A549 (cell line): ENCODE data around the gene ABHD3. TPM values are rescaled to one million over a fixed set of nuclear protein-coding genes. Genes with fewer than 3 reads are reported as not detected.

Experiments
- ATAC-seq, 2 experiments: fragments of 200-7000 bp in 1 of 2; fragments of >200 bp in 1 of 2; cut with Nextera tagmentation in 1 of 2; cut with Tn5 transposase in 1 of 2; 3 replicates each; pipeline versions ENCODE4 v1.8.0 to v1.9.1; 2018 to 2020; ENCODE audit warnings: mild to moderate bottlenecking in 1 of 2, moderate library complexity in 1 of 2
- CTCF ChIA-PET: fragments of 300-600 bp; sonication (Branson Sonifier 250); formaldehyde crosslinking; extraction: SDS; loops from one replicate; lab custom pipeline; 2021; ENCODE audit warnings: antibody characterized with exemption, inconsistent platforms; lab: Yijun Ruan, JAX
- POLR2A ChIA-PET: fragments of 350-600 bp; formaldehyde crosslinking; extraction: SDS; loops from one replicate; lab custom pipeline; 2021; ENCODE audit warnings: antibody characterized with exemption, inconsistent platforms; lab: Yijun Ruan, JAX
- DNase-seq, 2 experiments: peaks; one replicate each; pipeline versions ENCODE4 v3.0.0 to v3.0.0-alpha.2; 2011 to 2016; ENCODE audit warnings: low read depth in 1 of 2, low spot score in 1 of 2
- FAIRE-seq: peaks from 2 replicates; lab custom pipeline; 2011; peaks lifted over from hg19 to GRCh38; lab: Jason Lieb, UNC
- H3K27ac ChIP-seq, 2 experiments: fragments of >200 bp; sonication (Bioruptor Twin); formaldehyde crosslinking; 3 replicates each; pipeline ENCODE4 v1.5.1; 2016 to 2017
- H3K4me1 ChIP-seq: fragments of >200 bp; sonication (Bioruptor Twin); formaldehyde crosslinking; 3 replicates; pipeline ENCODE4 v1.6.1; 2016
- H3K4me2 ChIP-seq: fragments of >200 bp; sonication (Bioruptor Twin); formaldehyde crosslinking; 3 replicates; pipeline ENCODE4 v1.6.1; 2016
- H3K4me3 ChIP-seq: fragments of >200 bp; sonication (Bioruptor Twin); formaldehyde crosslinking; 3 replicates; pipeline ENCODE4 v1.5.1; 2016
- H3K9me3 ChIP-seq: fragments of >200 bp; sonication (Bioruptor Twin); formaldehyde crosslinking; 3 replicates; pipeline ENCODE4 v1.6.1; 2016
- BCL3 ChIP-seq: fragments of >200 bp; sonication (Bioruptor Twin); formaldehyde crosslinking; IDR thresholded peaks from 3 replicates; pipeline ENCODE4 v1.6.1; 2016
- BHLHE40 ChIP-seq: IDR thresholded peaks from 2 replicates; pipeline ENCODE4 v1.6.1; 2012; ENCODE audit warnings: low read depth, low read length, inconsistent platforms
- CBX2 ChIP-seq: fragments of 200-600 bp; sonication (generic); IDR thresholded peaks from 2 replicates; pipeline ENCODE4 v1.6.1; 2016; ENCODE audit warnings: low read depth, mild to moderate bottlenecking, borderline replicate concordance
- CBX8 ChIP-seq: fragments of 200-600 bp; sonication (generic); IDR thresholded peaks from 2 replicates; pipeline ENCODE4 v1.6.1; 2016
- CHD2 ChIP-seq: fragments of 150-350 bp; IDR thresholded peaks from 2 replicates; pipeline ENCODE4 v1.6.1; 2014; ENCODE audit warnings: low read length; ENCODE audit not compliant: partially characterized antibody
- CHD4 ChIP-seq: fragments of 200-600 bp; sonication (generic); IDR thresholded peaks from 2 replicates; pipeline ENCODE4 v1.6.1; 2016; ENCODE audit warnings: antibody characterized with exemption, mild to moderate bottlenecking, borderline replicate concordance
- EHMT2 ChIP-seq: fragments of 200-600 bp; sonication (generic); IDR thresholded peaks from 2 replicates; pipeline ENCODE4 v1.6.1; 2016; ENCODE audit warnings: antibody characterized with exemption, low read depth, mild to moderate bottlenecking, moderate library complexity
- EP300 ChIP-seq, 2 experiments: fragments of >200 bp; sonication (Bioruptor Twin); formaldehyde crosslinking; IDR thresholded peaks; 2 replicates in 1 of 2; 3 replicates in 1 of 2; pipeline ENCODE4 v1.6.1; 2016 to 2017
- ESRRA ChIP-seq: fragments of 150-350 bp; IDR thresholded peaks from 2 replicates; pipeline ENCODE4 v1.6.1; 2014; ENCODE audit warnings: mild to moderate bottlenecking, low read length, borderline replicate concordance
- FOSL2 ChIP-seq, 2 experiments: fragments of 450-650 bp in 1 of 2; fragments of >200 bp in 1 of 2; sonication (Bioruptor Twin) in 1 of 2; formaldehyde crosslinking; IDR thresholded peaks; 2 replicates each; pipeline versions ENCODE4 v1.5.0 to v1.6.1; 2016 to 2020; ENCODE audit warnings: mild to moderate bottlenecking in 1 of 2, moderate library complexity in 1 of 2
- FOXS1 ChIP-seq: fragments of 250-450 bp; sonication (Bioruptor Pico); IDR thresholded peaks from 2 replicates; pipeline ENCODE4 v1.5.0; 2020; ENCODE audit warnings: mild to moderate bottlenecking, moderate library complexity
- GATA3 ChIP-seq: IDR thresholded peaks from 2 replicates; pipeline ENCODE4 v1.6.1; 2012; ENCODE audit warnings: borderline replicate concordance
- JUN ChIP-seq, 2 experiments: fragments of >200 bp; sonication (Bioruptor Twin); formaldehyde crosslinking; IDR thresholded peaks; 2 replicates in 1 of 2; 3 replicates in 1 of 2; pipeline ENCODE4 v1.6.1; 2016 to 2017
- KDM1A ChIP-seq: fragments of 200-600 bp; sonication (generic); IDR thresholded peaks from 2 replicates; pipeline ENCODE4 v1.6.1; 2016; ENCODE audit warnings: low read depth, mild to moderate bottlenecking
- KDM5A ChIP-seq: fragments of 200-600 bp; sonication (generic); IDR thresholded peaks from 2 replicates; pipeline ENCODE4 v1.6.1; 2016; ENCODE audit warnings: antibody characterized with exemption, mild to moderate bottlenecking
- MAFK ChIP-seq: fragments of 450-650 bp; IDR thresholded peaks from 2 replicates; pipeline ENCODE4 v1.6.1; 2014; ENCODE audit not compliant: partially characterized antibody
- MAX ChIP-seq: IDR thresholded peaks from 2 replicates; pipeline ENCODE4 v1.6.1; 2012
- MAZ ChIP-seq: fragments of 150-350 bp; IDR thresholded peaks from 2 replicates; pipeline ENCODE4 v1.6.1; 2014; ENCODE audit warnings: antibody characterized with exemption, low read depth, low read length, borderline replicate concordance
- MYC ChIP-seq: IDR thresholded peaks from 2 replicates; pipeline ENCODE4 v1.6.1; 2012; ENCODE audit warnings: mild to moderate bottlenecking, inconsistent platforms, low read length, improper control_type of control experiment, borderline replicate concordance
- NFE2L2 ChIP-seq: fragments of 150-350 bp; conservative IDR thresholded peaks from 2 replicates; pipeline ENCODE4 v1.6.1; 2014; ENCODE audit warnings: low read length
- NPAS2 ChIP-seq: fragments of 250-450 bp; sonication (Bioruptor Pico); IDR thresholded peaks from 2 replicates; pipeline ENCODE4 v1.8.0; 2022; ENCODE audit warnings: mild to moderate bottlenecking, moderate library complexity, borderline replicate concordance
- POLR2A ChIP-seq: IDR thresholded peaks from 2 replicates; pipeline ENCODE4 v1.6.1; 2012; ENCODE audit warnings: mild to moderate bottlenecking, low read length
- RAD21 ChIP-seq, 2 experiments: fragments of >200 bp in 1 of 2; sonication (Bioruptor Twin) in 1 of 2; formaldehyde crosslinking in 1 of 2; IDR thresholded peaks in 1 of 2; conservative IDR thresholded peaks in 1 of 2; 2 replicates in 1 of 2; 3 replicates in 1 of 2; pipeline ENCODE4 v1.6.1; 2012 to 2018; ENCODE audit warnings: inconsistent platforms in 1 of 2
- RARB ChIP-seq: fragments of 250-450 bp; sonication (Bioruptor Pico); IDR thresholded peaks from 2 replicates; pipeline ENCODE4 v1.8.0; 2021; ENCODE audit warnings: mild to moderate bottlenecking, moderate library complexity
- SMC3 ChIP-seq: fragments of >200 bp; sonication (Bioruptor Twin); formaldehyde crosslinking; IDR thresholded peaks from 3 replicates; pipeline ENCODE4 v1.6.1; 2018; ENCODE audit warnings: inconsistent platforms
- ZC3H11A ChIP-seq: fragments of 450-650 bp; IDR thresholded peaks from 2 replicates; pipeline ENCODE4 v1.6.1; 2014; ENCODE audit warnings: antibody characterized with exemption, mild to moderate bottlenecking
- ZFP36 ChIP-seq: fragments of 450-650 bp; IDR thresholded peaks from 2 replicates; pipeline ENCODE4 v1.6.1; 2014; ENCODE audit warnings: borderline replicate concordance; ENCODE audit not compliant: partially characterized antibody
- ZNF302 ChIP-seq: fragments of 250-450 bp; sonication (Bioruptor Pico); IDR thresholded peaks from 2 replicates; pipeline ENCODE4 v1.9.0; 2021; ENCODE audit warnings: inconsistent platforms, mild to moderate bottlenecking, moderate library complexity
- ZSCAN20 ChIP-seq: fragments of 250-450 bp; sonication (Bioruptor Pico); IDR thresholded peaks from 2 replicates; pipeline ENCODE4 v1.8.0; 2022; ENCODE audit warnings: mild to moderate bottlenecking, moderate library complexity
- WGBS: methylation state at CpG from one replicate; pipeline ENCODE4 v1.1.6; 2017; ENCODE audit errors: missing lambda C conversion rate; 5-methylcytosine and 5-hydroxymethylcytosine counted together
- polyA plus RNA-seq, 4 experiments: library from polyadenylated mRNA; depleted of rRNA in 3 of 4; stranded (reverse); fragments of >200 nt; fragmentation: RNase III in 1 of 4; extraction: RNeasy Plus Mini Kit Qiagen cat#74134 plus additional on column Dnase treatment in 1 of 4; gene quantifications; 2 replicates in 3 of 4; 3 replicates in 1 of 4; pipeline ENCODE4 v1.2.3, GENCODE V29; 2011 to 2017
- TF ChIP-seq, protein P1 (sequence below): fragments of 250-450 bp; sonication (Bioruptor Pico); IDR thresholded peaks from 2 replicates; pipeline ENCODE4 v1.5.0; 2021; ENCODE audit warnings: mild to moderate bottlenecking, moderate library complexity, borderline replicate concordance

ABHD3 gene
- polyA plus RNA-seq, 2 of the 4 experiments (the other 2 are of a cell fraction), result 24.4 to 28.0 TPM

DNA sequence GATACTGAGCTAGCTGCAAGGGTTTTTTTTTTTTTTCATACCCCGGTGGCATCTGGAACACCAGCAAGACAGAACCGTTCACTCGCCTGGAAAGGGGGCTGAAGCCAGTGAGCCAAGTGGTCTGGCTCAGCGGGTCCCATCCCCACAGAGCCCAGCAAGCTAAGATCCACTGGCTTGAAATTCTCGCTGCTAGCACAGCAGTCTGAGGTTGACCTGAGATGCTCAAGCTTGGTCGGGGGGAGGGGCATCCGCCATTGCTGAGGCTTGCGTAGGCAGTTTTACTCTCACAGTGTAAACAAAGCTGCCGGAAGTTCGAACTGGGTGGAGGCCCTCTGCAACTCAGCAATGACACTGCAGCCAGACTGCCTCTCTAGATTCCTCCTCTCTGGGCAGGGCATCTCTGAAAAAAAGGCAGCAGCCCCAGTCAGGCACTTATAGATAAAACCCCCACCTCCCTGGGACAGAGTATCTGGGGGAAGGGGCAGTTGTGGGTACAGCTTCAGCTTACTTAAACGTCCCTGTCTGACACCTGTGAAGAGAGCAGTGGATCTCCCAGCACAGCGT, 31.0 kb upstream of the ABHD3 start:
- Histone ChIP-seq H3K4me3 (no peak overlapping the region), H3K4me2 (no peak overlapping the region), H3K27ac (no peak overlapping the region), H3K9me3 (no peaks in the 10 kb centered on the region; the same call in 2 of the 3 replicates), H3K4me1 (0 out of 3 replicates have a peak, but pooled peaks cover 3% of the 10 kb centered on the region)
- ChIA-PET CTCF (interaction anchor here (0.6 kb wide), 1 partner anchor 613 kb away, joined by 3 read pairs; no protein-coding TSS in a partner anchor), POLR2A (no interaction called here)
- TF ChIP-seq EHMT2, result no peak
- TF ChIP-seq FOXS1 (CRISPR knock-in tag), result no peak
- no peak for TF ChIP-seq ZSCAN20 (CRISPR knock-in tag)
- no peak for TF ChIP-seq ZFP36
- no peak for TF ChIP-seq ESRRA
- no peak for TF ChIP-seq BCL3
- TF ChIP-seq ZNF302 (CRISPR knock-in tag), result no peak
- TF ChIP-seq CHD4, result no peak
- TF ChIP-seq JUN (IDR thresholded peaks at IDR 0.05), result no peak
- TF ChIP-seq KDM5A, result no peak
- TF ChIP-seq RARB, result no peak
- no peak for TF ChIP-seq MAZ
- TF ChIP-seq BHLHE40, result no peak
- no peak for TF ChIP-seq MYC
- TF ChIP-seq POLR2A, result no peak
- DNase-seq (no peak), FAIRE-seq (no peak), ATAC-seq (no peak)
- WGBS, result 67% methylated on average over 4 of the region's 12 CpGs

DNA sequence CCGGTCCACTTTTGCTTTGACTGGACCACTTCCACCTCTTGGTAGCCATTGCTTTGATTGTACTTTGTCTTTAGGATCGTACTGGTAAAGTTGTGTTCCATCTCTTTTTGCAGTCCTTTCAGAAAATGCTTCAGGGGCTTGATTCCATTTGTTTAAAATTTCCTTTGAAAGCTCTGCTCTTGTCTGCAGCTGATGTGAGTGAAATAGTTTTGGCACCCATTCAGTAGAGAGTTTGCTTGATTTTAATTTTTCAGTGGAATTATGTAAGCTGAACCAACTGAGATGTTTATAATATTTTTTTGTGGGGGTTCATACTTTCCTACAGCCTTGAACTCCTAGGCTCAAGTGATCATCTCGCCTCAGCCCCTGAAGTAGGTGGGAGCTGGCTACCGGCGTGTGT, 28.4 kb upstream of the ABHD3 start:
- POLR2A ChIA-PET, result no interaction called here
- no peak overlapping the region for H3K4me2 ChIP-seq
- H3K4me1 ChIP-seq, result no peaks in the 10 kb centered on the region
- CTCF ChIA-PET, result interaction anchor here (1.3 kb wide), 1 partner anchor 29 kb away, joined by 3 read pairs; the partner anchor contains the start of gene ABHD3
- no peak overlapping the region for H3K4me3 ChIP-seq
- WGBS, result 86% methylated on average over 5 of the region's 5 CpGs
- TF ChIP-seq ESRRA, result no peak
- no peak for TF ChIP-seq ZFP36
- TF ChIP-seq, protein P1, sequence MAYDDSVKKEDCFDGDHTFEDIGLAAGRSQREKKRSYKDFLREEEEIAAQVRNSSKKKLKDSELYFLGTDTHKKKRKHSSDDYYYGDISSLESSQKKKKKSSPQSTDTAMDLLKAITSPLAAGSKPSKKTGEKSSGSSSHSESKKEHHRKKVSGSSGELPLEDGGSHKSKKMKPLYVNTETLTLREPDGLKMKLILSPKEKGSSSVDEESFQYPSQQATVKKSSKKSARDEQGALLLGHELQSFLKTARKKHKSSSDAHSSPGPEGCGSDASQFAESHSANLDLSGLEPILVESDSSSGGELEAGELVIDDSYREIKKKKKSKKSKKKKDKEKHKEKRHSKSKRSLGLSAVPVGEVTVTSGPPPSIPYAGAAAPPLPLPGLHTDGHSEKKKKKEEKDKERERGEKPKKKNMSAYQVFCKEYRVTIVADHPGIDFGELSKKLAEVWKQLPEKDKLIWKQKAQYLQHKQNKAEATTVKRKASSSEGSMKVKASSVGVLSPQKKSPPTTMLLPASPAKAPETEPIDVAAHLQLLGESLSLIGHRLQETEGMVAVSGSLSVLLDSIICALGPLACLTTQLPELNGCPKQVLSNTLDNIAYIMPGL (CRISPR knock-in tag), result no peak
- no peak for TF ChIP-seq FOSL2 (IDR thresholded peaks at IDR 0.05)
- no peak for TF ChIP-seq FOSL2 (CRISPR knock-in tag; IDR thresholded peaks at IDR 0.05)
- TF ChIP-seq GATA3, result no peak
- no peak for TF ChIP-seq CBX2
- no peak for TF ChIP-seq NFE2L2
- H3K27ac ChIP-seq, result no peak overlapping the region
- no peak for DNase-seq
- ATAC-seq, result no peak
- FAIRE-seq, result no peak
- H3K9me3 ChIP-seq, result no peaks in the 10 kb centered on the region; the same call in 2 of the 3 replicates

GRCh38 chr18:21727702-21728101, 23.1 kb upstream of the ABHD3 start:
- no peaks in the 10 kb centered on the region for H3K4me1 ChIP-seq
- TF ChIP-seq SMC3 (no peak), CHD2 (no peak), NFE2L2 (no peak), EHMT2 (no peak), MAX (no peak), NPAS2 (CRISPR knock-in tag) (no peak), EP300 (IDR thresholded peaks at IDR 0.05) (no peak), MAFK (no peak), RAD21 (conservative IDR thresholded peaks at IDR 0.05 in 1 of 2, IDR thresholded peaks at IDR 0.05 in 1 of 2) (no peak), BCL3 (no peak), ZC3H11A (no peak), CBX8 (no peak), KDM1A (no peak)
- TF ChIP-seq, all 56 proteins: peak for 0
- 77% methylated on average over 2 of the region's 2 CpGs for WGBS
- no peak overlapping the region for H3K4me2 ChIP-seq
- ChIA-PET CTCF (no interaction called here), POLR2A (no interaction called here)
- no peak for ATAC-seq
- H3K27ac ChIP-seq, result no peak overlapping the region
- no peak for FAIRE-seq
- H3K9me3 ChIP-seq, result no peaks in the 10 kb centered on the region
- no peak for DNase-seq
- H3K4me3 ChIP-seq, result no peak overlapping the region
